Dermis microvascular lymphatic vessel endothelial cell (primary cell): Measurements from ENCODE around the gene C21orf58. TPM values are rescaled to one million over a fixed set of nuclear protein-coding genes. Genes with fewer than 3 reads are reported as not detected.
A peak's percentile ranks its signal among the peaks of the same experiment; 100 is the strongest.

ENCODE experiments used
- DNase-seq, 2 donors: peaks; one replicate each; pipeline versions ENCODE4 v3.0.0 to v3.0.0-alpha.2; 2010; ENCODE audit warnings: low read depth in 2 of 2
- total RNA-seq: library from RNA; depleted of rRNA; stranded (reverse); fragments of >200 nt; gene quantifications from 2 replicates; pipeline ENCODE4 v1.2.1, GENCODE V29; 2014

The C21orf58 gene
- total RNA-seq, 1 donor from 2014 or later = 3.3 TPM

- DNase-seq = peak in 1 of 2 donors; percentile 38
Observed at GRCh38 chr21:46297338-46298271, 26.1 kb downstream of the C21orf58 start.

GRCh38 chr21:46295996-46296752 is 27.5 kb downstream of the C21orf58 start:
- DNase-seq = peak in 1 of 2 donors; percentile 47

- DNase-seq = no peak
Observed at GRCh38 chr21:46295177-46295770, 28.4 kb downstream of the C21orf58 start.

- DNase-seq = peak; percentile 58 to 68
Observed at GRCh38 chr21:46294647-46295176, 29.0 kb downstream of the C21orf58 start.

- no peak for DNase-seq
Observed at GRCh38 chr21:46291561-46291960, 32.1 kb downstream of the C21orf58 start.

- DNase-seq = no peak
Observed at GRCh38 chr21:46289655-46290179, 34.0 kb downstream of the C21orf58 start.

- no peak for DNase-seq
Observed at GRCh38 chr21:46287541-46287940, 36.1 kb downstream of the C21orf58 start.

- DNase-seq = no peak
Observed at GRCh38 chr21:46286648-46287002, 37.0 kb downstream of the C21orf58 start.

GRCh38 chr21:46285761-46286647 is 37.7 kb downstream of the C21orf58 start, which contains the start of gene YBEY:
Gene YBEY, plus strand, starts transcription at chr21:46286342. Its CDS starts 572 bp downstream, at chr21:46286914.
- DNase-seq = peak; percentile 75 to 93

- no peak for DNase-seq
Observed at GRCh38 chr21:46285206-46285661, 38.4 kb downstream of the C21orf58 start, which contains the start of gene MCM3AP. Gene MCM3AP, minus strand, starts transcription at chr21:46285611. Its CDS starts 325 bp downstream, at chr21:46285286.

GRCh38 chr21:46284733-46285132 is 38.9 kb downstream of the C21orf58 start:
- DNase-seq = no peak

GRCh38 chr21:46284077-46284644 is 39.5 kb downstream of the C21orf58 start:
- DNase-seq = peak; percentile 14 to 66

- DNase-seq = no peak
Observed at GRCh38 chr21:46274797-46275390, 48.8 kb downstream of the C21orf58 start.

- DNase-seq = no peak
Observed at GRCh38 chr21:46273341-46273740, 50.3 kb downstream of the C21orf58 start.

- no peak for DNase-seq
Observed at GRCh38 chr21:46269466-46269865, 54.2 kb downstream of the C21orf58 start.

GRCh38 chr21:46268371-46268770 is 55.3 kb downstream of the C21orf58 start:
- no peak for DNase-seq

- DNase-seq = no peak
Observed at GRCh38 chr21:46266946-46267345, 56.7 kb downstream of the C21orf58 start.

- DNase-seq = no peak
Observed at GRCh38 chr21:46265736-46266525, 57.7 kb downstream of the C21orf58 start.
